GM12878 (cell line): Measurements from ENCODE around the gene C11orf97. TPM values are rescaled to one million over a fixed set of nuclear protein-coding genes. Genes with fewer than 3 reads are reported as not detected.

Experiments used
- BACH1 ChIP-seq: fragments of 450-650 bp; IDR thresholded peaks from 2 replicates; pipeline ENCODE4 v1.6.1; 2017; ENCODE audit warnings: mild to moderate bottlenecking, borderline replicate concordance
- BCL11A ChIP-seq: IDR thresholded peaks from 2 replicates; pipeline ENCODE4 v1.6.1; 2011; ENCODE audit warnings: low read depth, low read length
- CEBPB ChIP-seq, 2 experiments: fragments of 150-350 bp in 1 of 2; IDR thresholded peaks; 2 replicates each; pipeline ENCODE4 v1.6.1; 2012 to 2014; ENCODE audit warnings: low read depth in 2 of 2, low read length in 2 of 2, borderline replicate concordance in 1 of 2, inconsistent platforms in 1 of 2
- E2F4 ChIP-seq: IDR thresholded peaks from 2 replicates; pipeline ENCODE4 v1.6.1; 2012; ENCODE audit warnings: low read depth, low read length, improper control_type of control experiment
- EGR1 ChIP-seq, 2 experiments: IDR thresholded peaks; 1 replicate in 1 of 2; 2 replicates in 1 of 2; pipeline ENCODE4 v1.6.1; 2011 to 2012; ENCODE audit warnings: low read depth in 2 of 2, low read length in 2 of 2, borderline replicate concordance in 1 of 2, mild to moderate bottlenecking in 1 of 2, moderate library complexity in 1 of 2
- FOS ChIP-seq: IDR thresholded peaks from 3 replicates; pipeline ENCODE4 v1.6.1; 2011; ENCODE audit warnings: borderline replicate concordance; ENCODE audit not compliant: insufficient read length; ENCODE audit errors: extremely low read depth
- KDM1A ChIP-seq: fragments of 200-600 bp; sonication (generic); IDR thresholded peaks from 2 replicates; pipeline ENCODE4 v1.6.1; 2016; ENCODE audit warnings: borderline replicate concordance
- LARP7 ChIP-seq: fragments of 450-650 bp; IDR thresholded peaks from 2 replicates; pipeline ENCODE4 v1.6.1; 2017; ENCODE audit warnings: mild to moderate bottlenecking
- MTA2 ChIP-seq: fragments of 450-650 bp; IDR thresholded peaks from 2 replicates; pipeline ENCODE4 v1.6.1; 2016; ENCODE audit warnings: low read depth, mild to moderate bottlenecking, moderate library complexity
- NFYA ChIP-seq: IDR thresholded peaks from 2 replicates; pipeline ENCODE4 v1.6.1; 2011; ENCODE audit warnings: low read depth, mild to moderate bottlenecking, low read length, improper control_type of control experiment, borderline replicate concordance
- PAX5 ChIP-seq: IDR thresholded peaks from 2 replicates; pipeline ENCODE4 v1.6.1; 2011; ENCODE audit warnings: low read depth, low read length, borderline replicate concordance
- POLR2A ChIP-seq: IDR thresholded peaks from 2 replicates; pipeline ENCODE4 v1.6.1; 2011; ENCODE audit warnings: low read depth, mild to moderate bottlenecking, low read length
- RAD51 ChIP-seq: fragments of 450-650 bp; IDR thresholded peaks from 2 replicates; pipeline ENCODE4 v1.6.1; 2016; ENCODE audit warnings: moderate library complexity, mild to moderate bottlenecking, inconsistent platforms
- REST ChIP-seq: IDR thresholded peaks from 2 replicates; pipeline ENCODE4 v1.6.1; 2012; ENCODE audit warnings: mild to moderate bottlenecking, low read depth, low read length
- SIX5 ChIP-seq: IDR thresholded peaks from 2 replicates; pipeline ENCODE4 v1.6.1; 2011; ENCODE audit warnings: mild to moderate bottlenecking, low read depth, low read length, moderate library complexity; ENCODE audit not compliant: severe bottlenecking
- SMARCA5 ChIP-seq: fragments of 450-650 bp; IDR thresholded peaks from 2 replicates; pipeline ENCODE4 v1.6.1; 2017; ENCODE audit warnings: mild to moderate bottlenecking
- TCF12 ChIP-seq: IDR thresholded peaks from 2 replicates; pipeline ENCODE4 v1.6.1; 2011; ENCODE audit warnings: low read depth, mild to moderate bottlenecking, low read length
- USF1 ChIP-seq: IDR thresholded peaks from 2 replicates; pipeline ENCODE4 v1.6.1; 2011; ENCODE audit warnings: borderline replicate concordance, low read depth, mild to moderate bottlenecking, moderate library complexity, mixed read lengths, low read length; ENCODE audit not compliant: insufficient read depth; ENCODE audit errors: extremely low read length
- WRNIP1 ChIP-seq: IDR thresholded peaks from 2 replicates; pipeline ENCODE4 v1.6.1; 2011; ENCODE audit warnings: low read depth, low read length, improper control_type of control experiment, borderline replicate concordance
- polyA plus RNA-seq, 11 experiments: library from polyadenylated mRNA; depleted of rRNA in 4 of 11; unstranded in 6 of 11; stranded (reverse) in 5 of 11; fragments of >200 nt; fragmentation: Nextera tagmentation in 4 of 11; fragmentation: Illumina TruSeq in 1 of 11; extraction: Ambion mirVana in 4 of 11; extraction: Trizol in 1 of 11; gene quantifications; 1 replicate in 1 of 11; 2 replicates in 10 of 11; pipeline versions ENCODE4 v1.2.1 to v1.2.3, GENCODE V29; 2011 to 2016; ENCODE audit warnings: inconsistent platforms in 2 of 11, missing spikeins in 2 of 11, low read depth in 1 of 11
- total RNA-seq, 4 experiments: library from RNA; depleted of rRNA in 3 of 4; stranded (reverse); fragments of >200 nt in 3 of 4; fragmentation: Illumina TruSeq in 1 of 4; extraction: Trizol in 1 of 4; gene quantifications; 2 replicates each; pipeline versions ENCODE4 v1.2.1 to v1.2.3, GENCODE V29; 2013 to 2021
- TF ChIP-seq, protein P1 (sequence below): fragments of 450-650 bp; IDR thresholded peaks from 2 replicates; pipeline ENCODE4 v1.6.1; 2017; ENCODE audit warnings: antibody characterized with exemption, mild to moderate bottlenecking, moderate library complexity

Gene C11orf97
- total and polyA plus RNA-seq, 10 of the 15 experiments (the other 5 are each of a cell fraction or from before 2014, with no cell fraction given) = not detected

DNA sequence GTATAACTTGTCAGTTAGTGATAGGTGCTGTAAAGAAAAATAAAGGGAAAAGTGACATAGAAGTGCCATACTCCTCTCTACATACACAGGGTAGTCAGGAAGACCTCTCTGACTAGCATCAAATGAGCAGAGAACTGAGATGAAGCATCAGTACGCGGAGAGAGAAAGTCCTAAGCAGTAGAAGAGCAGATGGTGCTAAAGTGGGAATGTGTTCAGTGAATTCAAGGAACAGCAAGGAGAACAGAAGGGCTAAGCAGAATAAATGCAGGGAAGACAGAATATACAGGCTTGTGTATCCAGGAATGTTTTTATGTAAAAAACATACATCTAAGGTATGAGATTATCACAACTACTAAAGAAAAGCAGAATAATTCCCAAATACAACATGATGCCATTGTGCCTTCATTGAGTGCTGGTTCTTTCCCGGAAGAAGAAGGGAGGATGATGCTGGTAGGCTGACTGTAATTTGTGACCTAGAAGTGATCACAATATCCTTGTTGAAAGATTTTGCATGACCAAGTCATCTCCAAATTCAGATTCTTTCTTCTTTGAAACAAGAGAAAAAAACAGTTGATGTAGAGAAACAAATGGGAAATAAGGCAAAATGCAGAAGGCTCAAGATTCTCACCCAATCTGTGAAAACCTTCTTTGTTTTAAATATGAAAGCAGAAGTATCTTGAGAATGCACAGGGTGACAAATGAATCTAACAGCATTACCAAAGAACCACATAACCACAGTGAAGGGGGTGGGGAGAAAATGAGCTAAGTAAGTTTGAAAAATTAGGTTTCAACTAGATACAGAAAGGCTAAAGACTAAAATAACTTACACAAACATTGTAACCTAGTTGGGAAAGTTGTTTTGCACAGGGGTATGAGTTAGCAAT lies 39.1 kb upstream of the C11orf97 start (continued):
- TF ChIP-seq BCL11A = peak; percentile 90
- no peak for TF ChIP-seq EGR1 (IDR thresholded peaks at IDR 0.05; ENCODE audit: borderline replicate concordance in 1 of 2, low read depth in 2 of 2, low read length in 2 of 2)
- no peak for TF ChIP-seq WRNIP1
- no peak for TF ChIP-seq LARP7
- TF ChIP-seq, protein P1, sequence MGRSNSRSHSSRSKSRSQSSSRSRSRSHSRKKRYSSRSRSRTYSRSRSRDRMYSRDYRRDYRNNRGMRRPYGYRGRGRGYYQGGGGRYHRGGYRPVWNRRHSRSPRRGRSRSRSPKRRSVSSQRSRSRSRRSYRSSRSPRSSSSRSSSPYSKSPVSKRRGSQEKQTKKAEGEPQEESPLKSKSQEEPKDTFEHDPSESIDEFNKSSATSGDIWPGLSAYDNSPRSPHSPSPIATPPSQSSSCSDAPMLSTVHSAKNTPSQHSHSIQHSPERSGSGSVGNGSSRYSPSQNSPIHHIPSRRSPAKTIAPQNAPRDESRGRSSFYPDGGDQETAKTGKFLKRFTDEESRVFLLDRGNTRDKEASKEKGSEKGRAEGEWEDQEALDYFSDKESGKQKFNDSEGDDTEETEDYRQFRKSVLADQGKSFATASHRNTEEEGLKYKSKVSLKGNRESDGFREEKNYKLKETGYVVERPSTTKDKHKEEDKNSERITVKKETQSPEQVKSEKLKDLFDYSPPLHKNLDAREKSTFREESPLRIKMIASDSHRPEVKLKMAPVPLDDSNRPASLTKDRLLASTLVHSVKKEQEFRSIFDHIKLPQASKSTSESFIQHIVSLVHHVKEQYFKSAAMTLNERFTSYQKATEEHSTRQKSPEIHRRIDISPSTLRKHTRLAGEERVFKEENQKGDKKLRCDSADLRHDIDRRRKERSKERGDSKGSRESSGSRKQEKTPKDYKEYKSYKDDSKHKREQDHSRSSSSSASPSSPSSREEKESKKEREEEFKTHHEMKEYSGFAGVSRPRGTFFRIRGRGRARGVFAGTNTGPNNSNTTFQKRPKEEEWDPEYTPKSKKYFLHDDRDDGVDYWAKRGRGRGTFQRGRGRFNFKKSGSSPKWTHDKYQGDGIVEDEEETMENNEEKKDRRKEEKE = no peak
- no peak for TF ChIP-seq REST
- TF ChIP-seq BACH1 = peak; percentile 86; the same call in 1 of the 2 replicates
- TF ChIP-seq KDM1A = no peak
- no peak for TF ChIP-seq FOS
- peak; percentile 97 for TF ChIP-seq MTA2
- TF ChIP-seq RAD51 = peak; percentile 67
- no peak for TF ChIP-seq USF1
- TF ChIP-seq POLR2A = no peak
- no peak for TF ChIP-seq SIX5
- peak; percentile 68; the same call in 1 of the 2 replicates for TF ChIP-seq PAX5
- TF ChIP-seq NFYA = no peak
- TF ChIP-seq E2F4 = no peak
- no peak for TF ChIP-seq TCF12
- 0 out of 2 replicates have a peak, but pooled peaks have one; percentile 31 for TF ChIP-seq SMARCA5
- no peak for TF ChIP-seq CEBPB (IDR thresholded peaks at IDR 0.05; ENCODE audit: borderline replicate concordance in 1 of 2, low read depth in 2 of 2, low read length in 2 of 2)
